Lower lobe of right lung (tissue), 2 donors: Measurements from ENCODE around the gene PCSK9. TPM values are rescaled to one million over a fixed set of nuclear protein-coding genes. Genes with fewer than 3 reads are reported as not detected.

Experiments used
- ATAC-seq, 2 donors: fragments of 200-7000 bp; cut with Tn5 transposase; one replicate each; pipeline ENCODE4 v1.9.1; 2020 to 2022; ENCODE audit warnings: mild to moderate bottlenecking in 2 of 2, moderate library complexity in 2 of 2
- DNase-seq: peaks from one replicate; pipeline ENCODE4 v3.0.0-alpha.2; 2020
- H3K27ac ChIP-seq: fragments of 200-600 bp; one replicate; pipeline ENCODE4 v1.8.0; 2022
- H3K27me3 ChIP-seq: fragments of 200-600 bp; one replicate; pipeline ENCODE4 v1.8.0; 2022; ENCODE audit warnings: low read depth
- H3K36me3 ChIP-seq: fragments of 200-600 bp; one replicate; pipeline ENCODE4 v1.8.0; 2022; ENCODE audit warnings: mild to moderate bottlenecking
- H3K4me1 ChIP-seq: fragments of 200-600 bp; one replicate; pipeline ENCODE4 v1.8.0; 2022
- H3K4me3 ChIP-seq: fragments of 200-600 bp; one replicate; pipeline ENCODE4 v1.8.0; 2022; ENCODE audit warnings: mild to moderate bottlenecking
- H3K9me3 ChIP-seq: fragments of 200-600 bp; one replicate; pipeline ENCODE4 v1.8.0; 2022
- intact Hi-C: fragments of 100-400 bp; cut with DNase I; formaldehyde crosslinking; loops from one replicate; pipeline ENCODE4 v1.11.0; 2022
- long read RNA-seq: library from polyadenylated mRNA; unstranded; transcript quantifications from one replicate; pipeline ENCODE4 v2.0.0, GENCODE V29; 2021
- total RNA-seq: library from RNA; stranded (reverse); fragmentation: NEBNext Ultra II Directional; extraction: Animal tissue kit (Norgen Biotek cat#: 25700); gene quantifications from one replicate; pipeline ENCODE4 v1.2.1, GENCODE V29; 2021
- TF ChIP-seq, protein P1 (sequence below): fragments of 200-600 bp; IDR thresholded peaks from one replicate; pipeline ENCODE4 v1.8.0; 2022; ENCODE audit warnings: antibody characterized with exemption, mild to moderate bottlenecking
- donor health status: DM: no; HTN: yes; CAD: no; lungs with severe emphysema.

The PCSK9 gene
- 25.7 TPM for total RNA-seq
- long read RNA-seq, transcript PCSK9-201 (12 exons, 3,637 nt): major isoform, 38 of 74 reads
- long read RNA-seq, partial matches to known transcripts: 30 of 74 reads
- long read RNA-seq, other reads (novel, unspliced or antisense): 6 of 74 reads

GRCh38 chr1:55039342-55040082 lies at the start of gene PCSK9:
Gene PCSK9, plus strand, starts transcription at chr1:55039548. Its CDS starts 290 bp downstream, at chr1:55039838.
- Histone ChIP-seq H3K4me1 (peaks cover 7% of the 10 kb centered on the region), H3K9me3 (no peaks in the 10 kb centered on the region), H3K4me3 (peak within 1 kb of the TSS; percentile 52), H3K36me3 (no peaks in the 10 kb centered on the region), H3K27ac (peak within 1 kb of the TSS; percentile 65), H3K27me3 (peaks cover 42% of the 10 kb centered on the region)
- DNase-seq: peak; percentile 71
- peak; percentile 76 to 84 for ATAC-seq
- intact Hi-C loops: no loop called here
- TF ChIP-seq, protein P1, sequence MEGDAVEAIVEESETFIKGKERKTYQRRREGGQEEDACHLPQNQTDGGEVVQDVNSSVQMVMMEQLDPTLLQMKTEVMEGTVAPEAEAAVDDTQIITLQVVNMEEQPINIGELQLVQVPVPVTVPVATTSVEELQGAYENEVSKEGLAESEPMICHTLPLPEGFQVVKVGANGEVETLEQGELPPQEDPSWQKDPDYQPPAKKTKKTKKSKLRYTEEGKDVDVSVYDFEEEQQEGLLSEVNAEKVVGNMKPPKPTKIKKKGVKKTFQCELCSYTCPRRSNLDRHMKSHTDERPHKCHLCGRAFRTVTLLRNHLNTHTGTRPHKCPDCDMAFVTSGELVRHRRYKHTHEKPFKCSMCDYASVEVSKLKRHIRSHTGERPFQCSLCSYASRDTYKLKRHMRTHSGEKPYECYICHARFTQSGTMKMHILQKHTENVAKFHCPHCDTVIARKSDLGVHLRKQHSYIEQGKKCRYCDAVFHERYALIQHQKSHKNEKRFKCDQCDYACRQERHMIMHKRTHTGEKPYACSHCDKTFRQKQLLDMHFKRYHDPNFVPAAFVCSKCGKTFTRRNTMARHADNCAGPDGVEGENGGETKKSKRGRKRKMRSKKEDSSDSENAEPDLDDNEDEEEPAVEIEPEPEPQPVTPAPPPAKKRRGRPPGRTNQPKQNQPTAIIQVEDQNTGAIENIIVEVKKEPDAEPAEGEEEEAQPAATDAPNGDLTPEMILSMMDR: no peak

DNA sequence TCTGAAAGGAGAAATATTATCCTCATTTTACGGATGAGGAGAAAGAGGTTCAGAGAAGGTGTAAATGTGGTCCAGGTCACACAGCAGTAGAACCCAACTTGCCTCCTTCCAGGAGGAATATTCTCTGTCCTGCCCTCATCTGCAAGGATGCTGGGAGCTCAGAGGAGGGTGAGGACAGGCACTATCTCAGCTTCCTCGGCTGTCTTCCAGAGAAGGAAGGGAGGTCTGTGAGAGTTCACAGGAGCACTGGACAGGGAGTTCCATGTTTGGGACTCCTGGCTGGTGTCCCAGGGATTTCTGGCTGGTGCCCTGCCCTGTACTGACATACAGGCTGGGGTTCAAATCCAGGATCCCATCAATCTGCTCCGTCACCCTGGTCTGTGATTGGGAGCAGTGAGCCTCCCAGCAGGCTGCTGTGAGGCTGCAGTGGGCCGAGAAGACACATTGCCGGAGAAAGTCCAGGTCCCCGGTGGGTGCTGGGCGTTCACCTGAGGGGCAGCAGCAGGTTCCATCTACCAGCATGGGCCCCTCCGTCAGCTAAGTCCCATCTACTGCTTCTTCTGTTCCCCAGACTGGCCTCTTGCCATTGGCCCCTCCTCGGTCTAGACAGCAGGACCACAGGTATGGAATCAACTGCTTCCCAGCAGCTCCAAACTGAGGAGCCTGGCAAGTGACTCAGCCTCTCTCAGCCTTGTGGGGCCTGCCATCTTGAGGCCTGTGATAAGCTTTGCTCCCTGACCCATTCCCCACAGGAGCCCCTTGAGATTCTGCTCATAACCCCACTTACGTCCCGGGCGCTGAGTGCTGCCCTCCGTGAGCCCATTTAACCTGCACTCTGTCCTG lies 49.2 kb upstream of the PCSK9 start:
- Histone ChIP-seq H3K4me1 (no peaks in the 10 kb centered on the region), H3K9me3 (no peaks in the 10 kb centered on the region), H3K4me3 (no peak overlapping the region), H3K36me3 (no peaks in the 10 kb centered on the region), H3K27ac (no peak overlapping the region), H3K27me3 (peaks cover 7% of the 10 kb centered on the region)
- TF ChIP-seq, protein P1: no peak
- ATAC-seq (no peak), DNase-seq (no peak)
- intact Hi-C loops: no loop called here

DNA sequence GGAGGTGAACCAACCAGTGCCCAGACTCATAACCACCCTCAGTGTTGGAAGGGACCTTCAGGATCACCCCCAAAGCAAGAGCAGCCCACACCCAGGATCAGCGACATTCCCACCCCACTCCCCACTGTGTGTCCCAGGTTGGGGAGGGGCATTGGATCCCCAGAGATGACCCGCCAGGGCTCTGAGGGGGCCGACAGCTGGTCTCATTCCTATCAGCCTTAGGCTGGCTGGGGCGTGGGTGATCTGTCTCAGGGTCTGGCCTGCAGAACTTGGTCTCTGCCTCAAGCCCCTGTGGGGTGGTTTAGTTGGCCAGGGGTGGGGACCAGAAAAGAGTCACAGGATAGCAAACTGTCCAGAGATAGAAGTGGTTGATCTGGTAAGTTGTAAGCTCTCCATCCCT lies 48.4 kb upstream of the PCSK9 start:
- Histone ChIP-seq H3K27ac (no peak overlapping the region), H3K4me1 (no peaks in the 10 kb centered on the region), H3K4me3 (no peak overlapping the region), H3K36me3 (no peaks in the 10 kb centered on the region), H3K27me3 (peaks cover 6% of the 10 kb centered on the region), H3K9me3 (no peaks in the 10 kb centered on the region)
- intact Hi-C loops: no loop called here
- DNase-seq: no peak
- TF ChIP-seq, protein P1: no peak
- no peak for ATAC-seq

DNA sequence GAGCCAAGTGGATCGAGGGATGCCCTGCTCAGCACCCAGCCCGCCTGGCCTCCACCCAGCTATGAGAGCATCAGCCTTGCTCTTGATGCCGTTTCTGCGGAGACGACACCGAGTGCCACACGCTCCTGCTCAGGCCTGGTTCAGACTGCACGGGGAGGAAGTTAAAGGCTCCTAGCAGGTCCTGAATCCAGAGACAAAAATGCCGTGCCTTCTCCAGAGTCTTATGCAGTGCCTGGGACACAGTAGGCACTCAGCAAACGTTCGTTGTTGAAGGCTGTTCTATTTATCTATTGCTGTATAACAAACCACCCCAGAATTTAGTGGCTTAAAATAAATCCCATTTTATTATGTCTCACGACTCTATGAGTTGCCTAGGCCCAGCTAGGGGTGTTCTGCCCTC lies 47.4 kb upstream of the PCSK9 start:
- Histone ChIP-seq H3K27me3 (peaks cover 11% of the 10 kb centered on the region), H3K9me3 (no peaks in the 10 kb centered on the region), H3K36me3 (no peaks in the 10 kb centered on the region), H3K27ac (no peak overlapping the region), H3K4me1 (peaks cover 8% of the 10 kb centered on the region), H3K4me3 (no peak overlapping the region)
- TF ChIP-seq, protein P1: no peak
- ATAC-seq (no peak), DNase-seq (no peak)
- intact Hi-C loops: no loop called here

GRCh38 chr1:54993140-54993539 lies 46.2 kb upstream of the PCSK9 start:
- no peak overlapping the region for H3K27ac ChIP-seq
- ATAC-seq (no peak), DNase-seq (no peak)
- H3K27me3 ChIP-seq: peaks cover 23% of the 10 kb centered on the region
- no peak overlapping the region for H3K4me3 ChIP-seq
- H3K4me1 ChIP-seq: peaks cover 11% of the 10 kb centered on the region
- H3K36me3 ChIP-seq: no peaks in the 10 kb centered on the region
- TF ChIP-seq, protein P1: no peak
- no peaks in the 10 kb centered on the region for H3K9me3 ChIP-seq
- intact Hi-C loops: no loop called here
